Osteoblast (primary cell): ENCODE results near the gene OR52E4. TPM values are rescaled to one million over a fixed set of nuclear protein-coding genes. Genes with fewer than 3 reads are reported as not detected.

Experiments used
- DNase-seq: peaks from one replicate; pipeline ENCODE4 v3.0.0; 2011; ENCODE audit warnings: low spot score, mixed read lengths; ENCODE audit not compliant: insufficient read length; ENCODE audit errors: missing footprints
- H2AFZ ChIP-seq: 2 replicates; pipeline ENCODE4 v1.6.0; 2011; ENCODE audit warnings: mild to moderate bottlenecking, low read length
- H3K27ac ChIP-seq: 2 replicates; pipeline ENCODE4 v1.5.1; 2011; ENCODE audit warnings: mild to moderate bottlenecking, low read depth, low read length, moderate library complexity
- H3K27me3 ChIP-seq: 2 replicates; pipeline ENCODE4 v1.6.0; 2012; ENCODE audit warnings: mild to moderate bottlenecking, control low read depth, inconsistent platforms, low read length, moderate library complexity; ENCODE audit not compliant: insufficient read depth
- H3K36me3 ChIP-seq: 2 replicates; pipeline ENCODE4 v1.5.1; 2011; ENCODE audit warnings: mild to moderate bottlenecking, low read length, control low read depth, moderate library complexity; ENCODE audit not compliant: insufficient read depth
- H3K4me1 ChIP-seq: 2 replicates; pipeline ENCODE4 v1.5.1; 2011; ENCODE audit warnings: mild to moderate bottlenecking, low read length, control low read depth, moderate library complexity; ENCODE audit not compliant: insufficient read depth
- H3K4me2 ChIP-seq: 2 replicates; pipeline ENCODE4 v1.6.0; 2011; ENCODE audit warnings: mild to moderate bottlenecking, low read length; ENCODE audit not compliant: insufficient read depth
- H3K4me3 ChIP-seq: fragments of 200-600 bp; sonication (generic); 3 replicates; pipeline ENCODE4 v1.5.1; 2012; ENCODE audit warnings: mild to moderate bottlenecking, low read length, inconsistent platforms; ENCODE audit not compliant: insufficient read depth
- H3K79me2 ChIP-seq: 2 replicates; pipeline ENCODE4 v1.6.0; 2012; ENCODE audit warnings: mild to moderate bottlenecking, low read length, control low read depth, inconsistent platforms; ENCODE audit not compliant: insufficient read depth
- H3K9me3 ChIP-seq: 2 replicates; pipeline ENCODE4 v1.5.1; 2011; ENCODE audit warnings: low read depth, low read length, control low read depth
- H4K20me1 ChIP-seq: 2 replicates; pipeline ENCODE4 v1.6.0; 2012; ENCODE audit warnings: mild to moderate bottlenecking, low read length, control low read depth; ENCODE audit not compliant: insufficient read depth
- CTCF ChIP-seq: IDR thresholded peaks from 2 replicates; pipeline ENCODE4 v1.5.1; 2011; ENCODE audit warnings: mild to moderate bottlenecking, low read depth, low read length, moderate library complexity; ENCODE audit errors: extremely low read depth
- total RNA-seq: library from RNA; depleted of rRNA; stranded (reverse); fragments of >200 nt; gene quantifications from 2 replicates; pipeline ENCODE4 v1.2.3, GENCODE V29; 2012

OR52E4 gene
- not detected in 2 replicates for total RNA-seq

- no peaks in the 10 kb centered on the region for H4K20me1 ChIP-seq
- H3K4me3 ChIP-seq = no peak within 1 kb of the TSS
- no peaks in the 10 kb centered on the region for H3K36me3 ChIP-seq
- no peaks in the 10 kb centered on the region for H3K4me1 ChIP-seq
- no peaks in the 10 kb centered on the region for H3K79me2 ChIP-seq
- DNase-seq = no peak
- no peak within 1 kb of the TSS for H3K27ac ChIP-seq
- H3K27me3 ChIP-seq = no peaks in the 10 kb centered on the region
- H3K9me3 ChIP-seq = no peaks in the 10 kb centered on the region
- H2AFZ ChIP-seq = no peak within 1 kb of the TSS
- no peak for TF ChIP-seq CTCF
- no peak within 1 kb of the TSS for H3K4me2 ChIP-seq
Measured at GRCh38 chr11:5880329-5880728, at the start of gene OR52E4. Gene OR52E4 (plus strand): TSS chr11:5880629. CDS start chr11:5884293, 3,664 bp downstream.

- Histone ChIP-seq H3K79me2 (no peaks in the 10 kb centered on the region), H3K4me3 (no peak overlapping the region), H3K27ac (no peak overlapping the region), H3K4me1 (no peaks in the 10 kb centered on the region), H3K9me3 (no peaks in the 10 kb centered on the region), H4K20me1 (no peaks in the 10 kb centered on the region), H3K4me2 (no peak overlapping the region), H3K36me3 (no peaks in the 10 kb centered on the region), H3K27me3 (no peaks in the 10 kb centered on the region), H2AFZ (no peak overlapping the region)
- DNase-seq = no peak
- no peak for TF ChIP-seq CTCF
Measured at GRCh38 chr11:5831196-5831829, 49.1 kb upstream of the OR52E4 start.

DNA sequence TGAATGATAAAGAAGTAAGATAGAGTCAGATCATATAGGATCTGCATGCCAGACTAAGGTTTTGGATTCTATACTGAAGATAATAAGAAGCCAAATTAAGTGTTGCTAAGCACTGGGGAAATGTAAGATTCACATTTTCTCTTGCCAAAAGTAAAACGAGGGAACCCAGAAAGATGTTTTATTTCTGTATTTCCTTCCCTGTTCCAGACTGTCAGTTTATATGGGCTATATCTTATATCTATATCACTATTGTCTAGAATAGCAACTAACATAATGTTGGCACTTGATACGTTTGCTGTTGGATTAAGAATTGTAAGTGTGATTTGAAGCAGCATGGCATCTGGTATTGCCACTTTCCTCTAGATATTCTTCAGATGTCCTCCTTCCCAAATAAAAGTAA, 47.0 kb upstream of the OR52E4 start:
- no peaks in the 10 kb centered on the region for H3K9me3 ChIP-seq
- H3K4me1 ChIP-seq = no peaks in the 10 kb centered on the region
- H3K27ac ChIP-seq = no peak overlapping the region
- no peak overlapping the region for H3K4me3 ChIP-seq
- H3K4me2 ChIP-seq = no peak overlapping the region
- H2AFZ ChIP-seq = no peak overlapping the region
- no peaks in the 10 kb centered on the region for H3K36me3 ChIP-seq
- H3K27me3 ChIP-seq = no peaks in the 10 kb centered on the region
- no peak for DNase-seq
- no peaks in the 10 kb centered on the region for H4K20me1 ChIP-seq
- TF ChIP-seq CTCF = no peak
- H3K79me2 ChIP-seq = no peaks in the 10 kb centered on the region

DNA sequence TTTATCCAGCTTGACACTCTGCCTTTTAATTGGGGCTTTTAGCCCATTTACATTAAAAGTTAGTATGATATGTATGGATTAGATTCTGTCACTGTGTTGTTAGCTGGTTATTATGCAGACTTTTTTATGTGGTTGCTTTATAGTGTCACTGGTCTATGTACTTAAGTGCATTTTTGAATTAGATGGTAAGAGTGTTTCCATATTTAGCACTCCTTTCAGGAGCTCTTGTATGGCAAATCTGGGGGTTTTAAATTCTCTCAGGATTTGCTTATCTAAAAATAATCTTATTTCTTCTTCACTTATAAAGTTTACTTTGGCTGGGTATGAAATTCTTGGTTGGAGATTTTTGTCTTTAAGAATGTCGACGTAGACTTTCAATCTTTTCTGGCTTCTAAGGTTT, 42.7 kb upstream of the OR52E4 start:
- Histone ChIP-seq H3K9me3 (no peaks in the 10 kb centered on the region), H3K79me2 (no peaks in the 10 kb centered on the region), H3K4me1 (no peaks in the 10 kb centered on the region), H4K20me1 (no peaks in the 10 kb centered on the region), H3K36me3 (no peaks in the 10 kb centered on the region), H3K27me3 (no peaks in the 10 kb centered on the region), H3K4me2 (no peak overlapping the region), H3K4me3 (no peak overlapping the region), H3K27ac (no peak overlapping the region), H2AFZ (no peak overlapping the region)
- TF ChIP-seq CTCF = no peak
- DNase-seq = no peak
